Skeletal muscle satellite cell (primary cell): ENCODE data around the gene CACNA1B.

ENCODE experiments used
- H3K27me3 ChIP-seq: 2 replicates; pipeline ENCODE4 v1.7.0; 2013; ENCODE audit warnings: low read length; ENCODE audit not compliant: control insufficient read depth, insufficient read depth
- H3K36me3 ChIP-seq: 2 replicates; pipeline ENCODE4 v1.7.0; 2013; ENCODE audit warnings: mild to moderate bottlenecking, control low read depth, low read length; ENCODE audit not compliant: insufficient read depth
- H3K4me1 ChIP-seq: 2 replicates; pipeline ENCODE4 v1.7.0; 2013; ENCODE audit warnings: low read length; ENCODE audit not compliant: control insufficient read depth, insufficient read depth
- H3K4me2 ChIP-seq: 2 replicates; pipeline ENCODE4 v1.7.0; 2013; ENCODE audit warnings: mild to moderate bottlenecking, low read length
- H3K4me3 ChIP-seq: 2 replicates; pipeline ENCODE4 v1.7.0; 2013; ENCODE audit warnings: low read length
- H3K9ac ChIP-seq: 2 replicates; pipeline ENCODE4 v1.7.0; 2013; ENCODE audit warnings: mild to moderate bottlenecking, low read depth, low read length, moderate library complexity
- H3K9me3 ChIP-seq: replicated peaks from 2 replicates; pipeline ENCODE4 v1.7.0; 2013; ENCODE audit warnings: mild to moderate bottlenecking, control low read depth, low read length

The CACNA1B gene

GRCh38 chr9:137893670-137894069, 16.1 kb downstream of the CACNA1B start:
- no peak overlapping the region for H3K4me3 ChIP-seq
- no peaks in the 10 kb centered on the region for H3K36me3 ChIP-seq
- H3K27me3 ChIP-seq = no peaks in the 10 kb centered on the region
- H3K4me1 ChIP-seq = no peaks in the 10 kb centered on the region
- no peaks in the 10 kb centered on the region for H3K9me3 ChIP-seq
- no peak overlapping the region for H3K9ac ChIP-seq
- no peak overlapping the region for H3K4me2 ChIP-seq

GRCh38 chr9:137899551-137900360, 22.2 kb downstream of the CACNA1B start:
- Histone ChIP-seq H3K4me3 (no peak overlapping the region), H3K36me3 (no peaks in the 10 kb centered on the region), H3K9me3 (no peaks in the 10 kb centered on the region)

GRCh38 chr9:137900584-137901310, 23.2 kb downstream of the CACNA1B start:
- H3K4me1 ChIP-seq = no peaks in the 10 kb centered on the region
- no peak overlapping the region for H3K4me2 ChIP-seq
- H3K27me3 ChIP-seq = no peaks in the 10 kb centered on the region
- H3K9me3 ChIP-seq = no peaks in the 10 kb centered on the region
- H3K9ac ChIP-seq = no peak overlapping the region
- H3K36me3 ChIP-seq = no peaks in the 10 kb centered on the region
- no peak overlapping the region for H3K4me3 ChIP-seq

More at GRCh38 chr9:137899551-137900360, 22.2 kb downstream of the CACNA1B start:
- H3K4me2 ChIP-seq = no peak overlapping the region
- H3K27me3 ChIP-seq = no peaks in the 10 kb centered on the region
- no peak overlapping the region for H3K9ac ChIP-seq
- H3K4me1 ChIP-seq = no peaks in the 10 kb centered on the region

- H3K36me3 ChIP-seq = no peaks in the 10 kb centered on the region
- H3K4me2 ChIP-seq = no peak overlapping the region
- no peaks in the 10 kb centered on the region for H3K4me1 ChIP-seq
- no peak overlapping the region for H3K9ac ChIP-seq
- H3K27me3 ChIP-seq = no peaks in the 10 kb centered on the region
- no peak overlapping the region for H3K4me3 ChIP-seq
- H3K9me3 ChIP-seq = no peaks in the 10 kb centered on the region
Observed at GRCh38 chr9:137902646-137903045, 25.1 kb downstream of the CACNA1B start.

GRCh38 chr9:137905740-137906139, 28.2 kb downstream of the CACNA1B start:
- H3K9ac ChIP-seq = no peak overlapping the region
- H3K4me3 ChIP-seq = no peak overlapping the region
- H3K9me3 ChIP-seq = no peaks in the 10 kb centered on the region
- no peaks in the 10 kb centered on the region for H3K27me3 ChIP-seq
- H3K36me3 ChIP-seq = no peaks in the 10 kb centered on the region
- no peaks in the 10 kb centered on the region for H3K4me1 ChIP-seq
- H3K4me2 ChIP-seq = no peak overlapping the region

GRCh38 chr9:137907776-137908175, 30.2 kb downstream of the CACNA1B start:
- no peak overlapping the region for H3K4me2 ChIP-seq
- H3K27me3 ChIP-seq = no peaks in the 10 kb centered on the region
- H3K36me3 ChIP-seq = no peaks in the 10 kb centered on the region
- no peaks in the 10 kb centered on the region for H3K9me3 ChIP-seq
- H3K4me1 ChIP-seq = no peaks in the 10 kb centered on the region
- no peak overlapping the region for H3K9ac ChIP-seq
- no peak overlapping the region for H3K4me3 ChIP-seq

- H3K4me3 ChIP-seq = no peak overlapping the region
- no peak overlapping the region for H3K4me2 ChIP-seq
- no peaks in the 10 kb centered on the region for H3K9me3 ChIP-seq
- H3K9ac ChIP-seq = no peak overlapping the region
- H3K36me3 ChIP-seq = no peaks in the 10 kb centered on the region
- no peaks in the 10 kb centered on the region for H3K27me3 ChIP-seq
- H3K4me1 ChIP-seq = no peaks in the 10 kb centered on the region
Observed at GRCh38 chr9:137912671-137913070, 35.1 kb downstream of the CACNA1B start.

GRCh38 chr9:137913132-137913531, 35.5 kb downstream of the CACNA1B start:
- Histone ChIP-seq H3K27me3 (no peaks in the 10 kb centered on the region), H3K9me3 (no peaks in the 10 kb centered on the region), H3K4me3 (no peak overlapping the region), H3K4me1 (no peaks in the 10 kb centered on the region), H3K4me2 (no peak overlapping the region), H3K9ac (no peak overlapping the region), H3K36me3 (no peaks in the 10 kb centered on the region)

- Histone ChIP-seq H3K9me3 (no peaks in the 10 kb centered on the region), H3K9ac (no peak overlapping the region), H3K4me3 (no peak overlapping the region), H3K36me3 (no peaks in the 10 kb centered on the region), H3K27me3 (no peaks in the 10 kb centered on the region), H3K4me2 (no peak overlapping the region), H3K4me1 (no peaks in the 10 kb centered on the region)
Observed at GRCh38 chr9:137913771-137914767, 36.5 kb downstream of the CACNA1B start.

- H3K9ac ChIP-seq = no peak overlapping the region
- no peaks in the 10 kb centered on the region for H3K9me3 ChIP-seq
- no peak overlapping the region for H3K4me3 ChIP-seq
- no peak overlapping the region for H3K4me2 ChIP-seq
- H3K27me3 ChIP-seq = no peaks in the 10 kb centered on the region
- no peaks in the 10 kb centered on the region for H3K36me3 ChIP-seq
- H3K4me1 ChIP-seq = no peaks in the 10 kb centered on the region
Observed at GRCh38 chr9:137916540-137916939, 39.0 kb downstream of the CACNA1B start.

GRCh38 chr9:137917116-137917515, 39.5 kb downstream of the CACNA1B start:
- Histone ChIP-seq H3K4me2 (no peak overlapping the region), H3K4me1 (no peaks in the 10 kb centered on the region), H3K9me3 (no peaks in the 10 kb centered on the region), H3K27me3 (no peaks in the 10 kb centered on the region), H3K9ac (no peak overlapping the region), H3K4me3 (no peak overlapping the region), H3K36me3 (no peaks in the 10 kb centered on the region)
